CD4-positive, alpha-beta T cell treated with Interleukin-17A for 1 hour (primary cell): ENCODE results near the gene WDR12.
"Not testable (repeated sequence)": the region's sequence is repeated elsewhere in the genome, so short reads cannot be mapped to it uniquely, and the experiment has no call there.

Source experiments
- DNase-seq: peaks from one replicate; pipeline ENCODE4 v3.0.0-alpha.2; 2020

The WDR12 gene

DNA sequence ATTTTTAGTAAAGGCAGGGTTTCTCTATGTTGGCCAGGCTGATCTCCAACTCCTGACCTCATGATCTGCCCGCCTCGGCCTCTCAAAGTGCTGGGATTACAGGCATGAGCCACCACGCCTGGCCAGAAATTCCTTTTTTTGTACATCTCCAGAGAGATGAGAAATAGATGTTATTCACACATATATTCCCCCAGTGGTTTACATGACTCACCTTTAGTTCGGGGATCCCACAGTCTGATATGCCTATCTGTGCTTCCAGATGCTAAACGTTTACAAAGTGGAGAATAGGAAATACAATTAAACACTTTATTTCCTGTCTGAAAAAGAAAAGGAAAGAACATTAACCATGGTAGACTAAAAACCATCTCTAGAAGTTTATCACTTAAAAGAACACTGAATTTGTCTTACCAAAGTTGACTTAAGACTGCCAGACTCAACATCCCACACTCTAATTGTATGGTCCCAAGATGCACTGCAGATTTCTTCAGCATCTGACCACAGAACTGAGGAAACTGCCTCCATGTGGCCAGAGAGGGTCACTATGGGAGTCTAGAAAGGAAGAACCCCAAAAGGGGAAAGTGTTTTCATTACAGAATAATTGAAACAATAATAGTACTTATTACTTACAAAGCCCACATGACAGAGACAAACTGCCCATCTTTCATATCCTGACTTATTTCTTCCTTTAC, 27.3 kb downstream of the WDR12 start:
- no peak for DNase-seq

GRCh38 chr2:202881570-202881969, 29.9 kb downstream of the WDR12 start:
- no peak for DNase-seq

DNA sequence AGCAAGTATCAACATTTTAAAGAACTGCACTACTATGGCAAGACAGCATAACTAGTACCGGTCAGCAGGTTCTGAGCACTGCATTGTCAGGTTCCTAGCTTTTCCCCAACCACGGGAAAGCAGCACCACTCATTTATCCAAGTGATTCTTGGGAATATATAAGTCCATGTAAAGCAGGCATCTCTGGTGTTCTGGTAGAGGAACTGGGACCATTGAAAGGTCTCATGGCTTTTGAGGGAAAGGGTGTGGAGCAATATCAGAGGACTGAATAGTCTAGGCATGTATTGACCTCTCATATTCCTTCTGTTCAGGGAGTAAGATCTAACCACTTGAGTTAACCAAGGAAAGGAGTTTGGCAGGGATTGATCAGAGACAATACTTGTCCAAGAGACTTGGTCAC, 33.8 kb downstream of the WDR12 start:
- DNase-seq: no peak

GRCh38 chr2:202871300-202872141, 40.0 kb downstream of the WDR12 start, which contains the start of gene ICA1L:
ICA1L (minus strand) TSS chr2:202871766; CDS start chr2:202829009, 42,757 bp downstream.
- DNase-seq: peak; percentile 55

DNA sequence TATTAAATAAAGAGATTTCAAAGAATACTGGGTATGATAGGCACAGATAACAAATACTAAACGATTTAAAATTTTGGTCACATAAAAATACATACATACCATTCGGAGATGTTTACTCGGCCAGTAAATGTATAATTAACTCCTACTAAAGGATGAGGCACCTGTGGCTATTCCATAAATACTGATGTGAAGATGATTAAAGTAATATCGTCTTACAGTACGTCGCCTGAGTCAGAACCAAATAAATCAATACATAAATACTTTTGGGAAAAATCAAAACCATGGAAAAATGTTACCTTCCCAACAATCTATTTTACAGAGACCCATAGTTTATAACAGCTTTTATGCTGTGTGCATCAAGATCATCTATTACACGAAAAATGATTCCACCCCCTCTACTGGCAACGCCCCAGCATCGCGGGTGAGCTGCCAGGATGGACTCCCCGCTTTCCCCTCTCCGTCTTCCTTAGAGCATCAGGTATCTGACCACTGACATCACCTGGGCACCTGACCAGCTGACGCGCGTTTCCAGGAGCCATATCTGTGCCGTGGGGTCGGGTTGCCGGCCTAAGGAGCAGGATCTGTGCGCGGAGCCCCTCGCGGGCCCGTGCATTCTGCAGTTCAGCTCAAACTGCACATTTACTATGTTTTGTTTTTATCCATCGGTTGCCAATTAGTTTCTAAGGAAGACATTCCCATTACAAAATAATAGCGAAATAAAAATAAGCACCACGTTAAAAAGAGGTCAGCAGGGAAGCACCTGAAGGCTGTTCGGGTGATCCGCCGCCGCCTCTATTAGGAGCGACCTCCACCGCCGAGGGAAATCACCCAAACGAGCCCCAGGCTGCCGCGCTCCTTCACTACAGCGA, 40.8 kb downstream of the WDR12 start:
- DNase-seq: peak; percentile 68

- no peak for DNase-seq
Measured at GRCh38 chr2:202861987-202862386, 49.5 kb downstream of the WDR12 start.

DNA sequence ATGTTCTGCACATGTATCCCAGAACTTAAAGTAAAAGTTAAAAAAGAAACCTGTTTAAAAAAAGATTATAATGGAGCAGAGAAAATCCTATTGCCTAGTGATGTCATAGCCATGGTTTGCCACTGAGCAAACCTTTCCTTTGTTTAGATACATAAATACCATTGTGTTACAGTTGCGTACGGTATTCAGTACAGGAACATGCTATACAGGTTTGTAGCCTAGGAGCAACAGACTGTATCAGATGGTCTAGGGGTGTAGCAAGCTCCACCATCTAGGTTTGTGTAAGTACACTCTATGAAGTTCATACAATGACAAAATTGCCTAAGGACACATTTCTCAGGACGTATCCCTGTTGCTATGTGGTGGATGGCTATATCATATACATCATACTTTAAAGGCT, 52.9 kb downstream of the WDR12 start:
- DNase-seq: no peak

- not testable (repeated sequence) for DNase-seq
Measured at GRCh38 chr2:202849343-202849742, 62.1 kb downstream of the WDR12 start.

GRCh38 chr2:202848813-202849212, 62.7 kb downstream of the WDR12 start:
- no peak for DNase-seq

DNA sequence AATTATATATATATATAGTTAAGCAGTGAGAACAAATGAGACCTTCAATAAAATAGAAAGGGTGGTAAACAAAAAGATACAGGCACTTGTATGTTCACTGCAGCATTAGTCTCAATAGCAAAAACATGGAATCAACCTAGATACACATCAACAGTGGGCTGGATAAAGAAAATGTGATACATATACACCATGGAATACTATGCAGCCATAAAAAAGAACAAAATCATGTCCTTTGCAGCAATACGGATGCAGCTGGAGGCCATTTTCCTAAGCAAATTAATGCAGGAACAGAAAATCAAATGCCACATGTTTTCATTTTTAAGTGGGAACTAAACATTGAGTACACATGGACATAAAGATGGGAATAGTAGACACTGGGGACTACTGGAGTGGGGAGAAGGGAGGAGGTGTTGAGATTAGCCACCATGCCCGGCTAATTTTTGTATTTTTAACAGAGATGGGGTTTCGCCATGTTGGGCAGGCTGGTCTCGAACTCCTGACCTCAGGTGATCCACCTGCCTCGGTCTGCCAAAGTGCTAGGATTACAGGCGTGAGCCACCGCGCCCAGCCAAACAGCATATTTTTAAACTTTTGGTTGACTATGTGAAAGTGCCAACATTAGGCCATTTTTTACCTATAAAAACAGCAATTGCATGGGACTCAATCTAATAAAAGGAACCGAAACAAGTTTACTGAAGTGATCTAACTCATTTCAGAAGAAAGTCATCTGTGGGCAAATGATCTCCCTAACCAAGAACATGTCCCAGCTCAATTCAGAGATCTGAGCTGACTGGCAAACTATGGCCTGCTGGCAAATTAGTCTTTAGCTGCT, 63.6 kb downstream of the WDR12 start:
- DNase-seq: no peak

- no peak for DNase-seq
Measured at GRCh38 chr2:202844656-202845055, 66.8 kb downstream of the WDR12 start.

- DNase-seq: no peak
Measured at GRCh38 chr2:202842690-202843089, 68.8 kb downstream of the WDR12 start.

GRCh38 chr2:202841090-202841867, 70.2 kb downstream of the WDR12 start:
- no peak for DNase-seq

GRCh38 chr2:202831242-202832220, 79.9 kb downstream of the WDR12 start:
- DNase-seq: peak; percentile 68

DNA sequence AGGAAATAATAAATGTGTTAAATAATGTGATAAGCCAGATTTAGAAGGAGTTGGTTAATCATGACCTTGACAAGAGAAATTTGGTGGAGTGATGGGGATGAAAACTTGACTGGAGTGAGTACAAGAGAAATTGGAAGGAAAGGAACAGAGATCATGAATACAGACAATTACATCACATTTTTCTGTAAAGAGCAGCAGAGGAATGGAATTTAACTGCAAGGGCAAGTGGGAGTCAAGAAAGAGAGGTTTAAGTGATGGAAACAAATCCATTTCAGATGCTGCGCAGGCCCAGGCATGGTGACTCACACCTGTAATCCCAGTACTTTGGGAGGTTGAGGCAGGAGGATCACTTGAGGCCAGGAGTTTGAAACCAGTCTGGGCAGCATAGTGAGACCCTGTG, 86.6 kb downstream of the WDR12 start:
- DNase-seq: no peak
